Measurements from ENCODE around the gene RILPL2.
"Not testable (repeated sequence)": the region's sequence is repeated elsewhere in the genome, so short reads cannot be mapped to it uniquely, and the experiment has no call there.

Gene RILPL2

DNA sequence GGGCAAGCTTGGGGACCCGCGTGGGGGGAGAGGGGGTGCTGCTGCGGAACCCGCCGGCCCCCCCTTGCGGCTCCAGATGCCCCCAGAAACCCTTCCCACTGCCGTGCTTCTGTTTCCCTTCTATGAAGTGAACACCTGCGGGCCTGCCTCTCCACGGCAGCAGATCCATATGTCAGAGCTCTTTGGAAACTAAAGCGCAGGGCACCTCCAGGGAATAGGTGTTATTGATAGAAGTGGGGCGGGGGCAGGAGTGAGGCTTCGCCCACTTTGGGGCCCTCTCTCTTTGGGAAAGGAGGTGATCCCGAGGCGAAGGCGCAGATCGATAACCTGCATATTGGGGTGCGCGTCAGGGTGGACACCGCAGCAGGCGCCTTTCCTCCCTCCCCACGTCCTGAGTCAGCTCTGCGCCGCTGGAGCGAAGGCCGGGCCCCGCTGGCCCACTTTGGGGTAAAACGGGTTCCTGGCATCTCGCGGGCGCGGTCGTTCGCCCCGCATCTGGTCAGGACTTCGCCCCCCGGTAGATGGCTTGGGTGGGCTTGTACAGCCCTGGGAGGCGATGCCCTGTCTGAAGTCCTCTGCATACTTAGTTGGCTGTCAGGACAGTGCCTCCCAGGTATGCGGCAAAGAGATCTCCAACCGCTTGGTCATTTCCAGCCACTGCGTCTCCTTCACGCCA lies 52.0 kb downstream of the RILPL2 start:
- no peak for DNase-seq (ENCODE audit: low read depth, low spot score)

DNA sequence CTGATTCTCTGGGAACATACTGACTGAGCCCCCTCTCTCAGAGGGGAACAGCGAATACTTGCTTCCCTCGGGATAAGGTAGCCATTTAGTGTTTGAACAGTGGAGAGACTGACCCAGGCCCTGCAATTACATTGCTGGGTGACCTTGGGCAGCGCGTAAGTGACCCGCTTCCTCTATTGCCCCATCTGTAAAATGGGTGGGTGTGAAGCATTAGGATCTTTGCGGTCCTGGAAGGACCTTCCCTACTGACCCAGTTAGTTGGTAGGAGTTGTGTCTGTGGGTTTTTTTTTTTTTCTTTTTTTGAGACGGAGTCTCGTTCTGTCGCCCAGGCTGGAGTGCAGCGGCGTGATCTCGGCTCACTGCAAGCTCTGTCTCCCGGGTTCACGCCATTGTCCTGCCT lies 53.8 kb downstream of the RILPL2 start:
- no peak for DNase-seq (ENCODE audit: low read depth, low spot score)

DNA sequence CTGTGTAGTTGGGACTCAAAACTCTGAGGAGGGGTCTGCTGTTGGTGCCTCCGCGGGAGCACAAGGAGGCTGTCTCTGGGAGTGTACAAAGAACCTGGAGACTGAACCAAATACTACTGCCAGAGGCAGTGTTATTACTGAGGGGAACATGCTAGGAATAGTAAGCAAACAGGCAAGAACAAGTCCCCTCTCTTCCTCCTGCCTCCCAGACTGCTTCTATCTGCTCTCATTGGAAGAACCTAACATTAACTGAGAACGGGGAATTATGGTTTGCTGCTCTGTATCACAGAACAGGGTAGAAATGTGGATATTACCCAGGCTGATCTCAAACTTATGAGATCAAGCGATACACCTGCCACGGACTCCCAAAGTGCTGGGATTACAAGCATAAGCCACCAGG lies 57.1 kb downstream of the RILPL2 start:
- DNase-seq (ENCODE audit: low read depth, low spot score): no peak

DNA sequence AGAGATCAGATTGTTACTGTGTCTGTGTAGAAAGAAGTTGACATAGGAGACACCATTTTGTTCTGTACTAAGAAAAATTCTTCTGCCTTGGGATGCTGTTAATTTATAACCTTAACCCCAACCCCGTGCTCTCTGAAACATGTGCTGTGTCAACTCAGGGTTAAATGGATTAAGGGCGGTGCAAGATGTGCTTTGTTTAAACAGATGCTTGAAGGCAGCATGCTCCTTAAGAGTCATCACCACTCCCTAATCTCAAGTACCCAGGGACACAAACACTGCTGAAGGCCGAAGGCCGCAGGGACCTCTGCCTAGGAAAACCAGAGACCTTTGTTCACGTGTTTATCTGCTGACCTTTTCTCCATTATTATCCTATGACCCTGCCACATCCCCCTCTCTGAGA lies 64.1 kb downstream of the RILPL2 start:
- not testable (repeated sequence) for DNase-seq (ENCODE audit: low read depth, low spot score)

DNA sequence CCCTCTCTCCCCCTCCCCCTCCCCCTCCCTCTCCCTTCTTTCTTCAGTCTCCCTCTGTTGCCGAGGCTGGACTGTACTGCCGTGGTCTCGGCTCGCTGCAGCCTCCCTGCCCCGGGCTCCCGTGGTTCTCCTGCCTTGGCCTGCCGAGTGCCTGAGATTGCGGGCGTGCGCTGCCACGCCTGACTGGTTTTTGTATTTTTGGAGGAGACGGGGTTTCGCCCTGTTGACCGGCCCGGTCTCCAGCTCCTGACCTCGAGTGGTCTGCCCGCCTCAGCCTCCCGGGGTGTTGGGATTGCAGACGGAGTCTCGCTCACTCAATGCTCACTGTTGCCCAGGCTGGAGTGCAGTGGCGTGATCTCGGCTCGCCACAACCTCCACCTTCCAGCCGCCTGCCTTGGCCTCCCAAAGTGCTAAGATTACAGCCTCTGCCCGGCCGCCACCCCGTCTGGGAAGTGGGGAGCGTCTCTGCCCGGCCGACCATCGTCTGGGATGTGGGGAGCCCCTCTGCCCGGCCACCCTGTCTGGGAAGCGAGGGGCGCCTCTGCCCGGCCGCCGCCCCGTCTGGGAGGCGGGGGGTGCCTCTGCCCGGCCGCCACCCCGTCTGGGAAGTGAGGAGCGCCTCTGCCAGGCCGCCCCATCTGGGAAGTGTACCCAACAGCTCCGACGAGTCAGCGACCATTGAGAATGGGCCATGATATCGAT lies 64.7 kb downstream of the RILPL2 start:
- not testable (repeated sequence) for DNase-seq (ENCODE audit: low read depth, low spot score)

DNA sequence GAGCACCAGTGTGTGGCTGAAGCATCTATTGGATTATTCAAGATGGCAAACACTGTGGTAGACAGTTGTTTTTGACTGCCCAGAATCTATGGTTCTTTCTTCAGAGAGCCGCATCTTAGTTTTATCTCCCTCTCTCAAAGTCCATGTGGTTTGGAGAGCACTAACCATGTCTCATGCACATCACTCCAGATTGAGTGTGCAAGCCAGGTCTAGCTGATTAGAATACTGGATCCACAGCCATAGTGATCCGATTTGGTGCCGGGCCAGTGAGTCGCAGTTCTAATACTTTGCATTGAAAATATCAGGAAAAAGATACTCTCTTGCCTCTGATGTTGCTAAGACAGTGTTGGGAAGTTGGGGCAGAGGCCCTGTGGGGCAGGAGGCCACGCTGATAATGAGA lies 67.3 kb downstream of the RILPL2 start:
- no peak for DNase-seq (ENCODE audit: low read depth, low spot score)

DNA sequence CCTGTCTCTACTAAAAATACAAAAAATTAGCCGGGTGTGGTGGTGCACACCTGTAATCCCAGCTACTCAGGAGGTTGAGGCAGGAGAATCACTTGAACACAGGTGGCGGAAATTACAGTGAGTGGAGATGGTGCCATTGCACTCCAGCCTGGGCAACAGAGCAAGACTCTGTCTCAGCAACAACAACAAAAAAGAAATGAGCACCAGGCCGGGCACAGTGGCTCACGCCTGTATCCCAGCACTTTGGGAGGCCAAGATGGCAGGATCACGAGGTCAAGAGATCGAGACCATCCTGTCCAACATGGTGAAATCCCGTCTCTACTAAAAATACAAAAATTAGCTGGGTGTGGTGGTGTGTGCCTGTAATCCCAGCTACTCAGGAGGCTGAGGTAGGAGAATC lies 68.1 kb downstream of the RILPL2 start:
- DNase-seq (ENCODE audit: low read depth, low spot score): not testable (repeated sequence)

DNA sequence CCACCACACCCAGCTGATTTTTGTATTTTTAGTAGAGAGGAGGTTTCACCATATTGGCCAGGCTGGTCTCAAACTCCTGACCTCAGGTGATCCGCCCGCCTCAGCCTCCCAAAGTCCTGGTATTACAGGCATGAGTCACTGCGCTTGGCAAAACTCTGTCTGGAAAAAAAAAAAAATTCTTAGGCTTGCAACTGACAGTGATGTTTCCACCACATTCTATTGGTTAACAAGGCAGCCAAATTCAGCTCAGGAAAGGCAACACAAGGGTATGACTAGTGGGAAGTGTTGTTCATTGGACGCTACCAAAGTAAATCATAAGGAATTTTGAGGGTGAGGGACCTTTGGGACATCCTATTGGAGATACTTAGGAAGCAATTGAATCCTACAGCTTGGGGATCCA lies 69.0 kb downstream of the RILPL2 start:
- DNase-seq (ENCODE audit: low read depth, low spot score): no peak
